Kidney epithelial cell (primary cell): Measurements from ENCODE around the gene PCDH15. TPM values are rescaled to one million over a fixed set of nuclear protein-coding genes. Genes with fewer than 3 reads are reported as not detected.
A peak's percentile ranks its signal among the peaks of the same experiment; 100 is the strongest.

Source experiments
- DNase-seq: peaks from one replicate; pipeline ENCODE4 v3.0.0-alpha.2; 2010; ENCODE audit warnings: low read depth
- H3K27me3 ChIP-seq: 2 replicates; pipeline ENCODE4 v1.6.0; 2011; ENCODE audit warnings: low read length; ENCODE audit not compliant: control insufficient read depth, insufficient read depth
- H3K36me3 ChIP-seq: 2 replicates; pipeline ENCODE4 v1.5.1; 2011; ENCODE audit warnings: low read length; ENCODE audit not compliant: control insufficient read depth, insufficient read depth
- H3K4me3 ChIP-seq: 2 replicates; pipeline ENCODE4 v1.5.1; 2011; ENCODE audit warnings: low read depth, mild to moderate bottlenecking, control low read depth, low read length
- total RNA-seq: library from RNA; depleted of rRNA; stranded (reverse); fragments of >200 nt; gene quantifications from 2 replicates; pipeline ENCODE4 v1.2.3, GENCODE V29; 2015
- TF ChIP-seq, protein P1 (sequence below): IDR thresholded peaks from 2 replicates; pipeline ENCODE4 v1.5.1; 2011; ENCODE audit warnings: mild to moderate bottlenecking, moderate library complexity, low read length, control low read depth, inconsistent platforms; ENCODE audit not compliant: insufficient read depth, poor library complexity, severe bottlenecking

The PCDH15 gene
- total RNA-seq, 1 donor from 2014 or later = not detected

- TF ChIP-seq, protein P1, sequence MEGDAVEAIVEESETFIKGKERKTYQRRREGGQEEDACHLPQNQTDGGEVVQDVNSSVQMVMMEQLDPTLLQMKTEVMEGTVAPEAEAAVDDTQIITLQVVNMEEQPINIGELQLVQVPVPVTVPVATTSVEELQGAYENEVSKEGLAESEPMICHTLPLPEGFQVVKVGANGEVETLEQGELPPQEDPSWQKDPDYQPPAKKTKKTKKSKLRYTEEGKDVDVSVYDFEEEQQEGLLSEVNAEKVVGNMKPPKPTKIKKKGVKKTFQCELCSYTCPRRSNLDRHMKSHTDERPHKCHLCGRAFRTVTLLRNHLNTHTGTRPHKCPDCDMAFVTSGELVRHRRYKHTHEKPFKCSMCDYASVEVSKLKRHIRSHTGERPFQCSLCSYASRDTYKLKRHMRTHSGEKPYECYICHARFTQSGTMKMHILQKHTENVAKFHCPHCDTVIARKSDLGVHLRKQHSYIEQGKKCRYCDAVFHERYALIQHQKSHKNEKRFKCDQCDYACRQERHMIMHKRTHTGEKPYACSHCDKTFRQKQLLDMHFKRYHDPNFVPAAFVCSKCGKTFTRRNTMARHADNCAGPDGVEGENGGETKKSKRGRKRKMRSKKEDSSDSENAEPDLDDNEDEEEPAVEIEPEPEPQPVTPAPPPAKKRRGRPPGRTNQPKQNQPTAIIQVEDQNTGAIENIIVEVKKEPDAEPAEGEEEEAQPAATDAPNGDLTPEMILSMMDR = no peak
- H3K36me3 ChIP-seq = no peaks in the 10 kb centered on the region
- peak; percentile 21 for DNase-seq
- no peak overlapping the region for H3K4me3 ChIP-seq
- H3K27me3 ChIP-seq = no peaks in the 10 kb centered on the region
Observed at GRCh38 chr10:53843736-53844362, 957.2 kb downstream of the PCDH15 start.

DNA sequence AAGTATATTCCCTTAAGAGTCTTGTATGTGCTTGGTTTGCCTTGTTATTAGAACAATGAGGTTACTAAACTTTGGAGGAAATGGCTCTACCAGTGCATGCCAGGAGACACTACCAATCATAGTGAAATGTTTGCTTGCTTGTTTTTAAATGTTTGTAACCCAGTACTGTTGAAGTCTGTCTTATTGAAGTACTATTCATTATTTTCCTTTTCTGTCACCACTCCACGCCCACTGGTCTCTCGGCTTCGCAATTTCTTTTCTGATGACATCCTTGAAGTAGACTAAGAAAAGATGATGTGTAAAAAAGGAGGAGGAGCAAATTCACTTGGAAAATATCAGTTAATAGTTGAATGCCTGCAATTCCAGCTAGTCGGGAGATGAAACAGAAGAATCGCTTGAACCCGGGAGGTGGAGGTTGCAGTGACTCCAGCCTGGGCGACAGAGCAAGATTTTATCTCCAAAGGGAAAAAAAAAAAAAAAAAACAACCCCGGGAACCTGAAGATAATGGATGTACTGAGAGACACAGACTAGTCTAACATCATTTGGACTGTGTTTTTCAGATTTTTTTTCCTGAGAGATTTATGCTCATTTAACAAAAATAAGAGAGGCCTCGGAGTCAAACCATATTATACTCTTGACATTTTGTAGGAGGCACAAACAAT is 959.4 kb downstream of the PCDH15 start:
- no peak for DNase-seq
- TF ChIP-seq, protein P1 = no peak

GRCh38 chr10:53840653-53841052 is 960.4 kb downstream of the PCDH15 start:
- Histone ChIP-seq H3K4me3 (no peak overlapping the region), H3K36me3 (no peaks in the 10 kb centered on the region)
- TF ChIP-seq, protein P1 = no peak

More for the DNA sequence above, 959.4 kb downstream of the PCDH15 start:
- H3K4me3 ChIP-seq = no peak overlapping the region
- no peaks in the 10 kb centered on the region for H3K27me3 ChIP-seq
- no peaks in the 10 kb centered on the region for H3K36me3 ChIP-seq

GRCh38 chr10:53839440-53840039 is 961.5 kb downstream of the PCDH15 start:
- TF ChIP-seq, protein P1 = peak; percentile 40
- no peaks in the 10 kb centered on the region for H3K36me3 ChIP-seq
- H3K27me3 ChIP-seq = no peaks in the 10 kb centered on the region
- H3K4me3 ChIP-seq = no peak overlapping the region
- DNase-seq = peak; percentile 2

More at GRCh38 chr10:53840653-53841052, 960.4 kb downstream of the PCDH15 start:
- DNase-seq = no peak
- H3K27me3 ChIP-seq = no peaks in the 10 kb centered on the region

DNA sequence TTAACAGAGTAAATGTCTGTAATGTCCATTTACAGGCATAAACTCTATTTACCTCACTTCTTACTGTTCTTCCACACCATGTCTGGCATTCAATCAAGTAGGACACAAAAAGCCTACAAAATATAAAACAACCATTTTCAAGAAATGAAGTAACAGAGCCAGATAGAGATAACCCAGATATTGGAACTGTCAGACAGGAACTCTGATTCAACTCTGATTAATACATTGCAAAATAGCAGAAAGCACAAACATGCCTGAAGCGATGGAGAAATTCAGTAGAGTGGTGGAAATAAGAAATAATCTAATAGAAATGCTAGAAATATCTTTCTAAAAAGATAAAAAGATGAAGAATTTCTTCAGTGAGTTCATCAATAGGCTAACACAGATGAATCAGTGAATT is 964.4 kb downstream of the PCDH15 start:
- Histone ChIP-seq H3K36me3 (no peaks in the 10 kb centered on the region), H3K27me3 (no peaks in the 10 kb centered on the region), H3K4me3 (no peak overlapping the region)
- DNase-seq = no peak
- TF ChIP-seq, protein P1 = no peak
